Astrocyte of the spinal cord (primary cell): ENCODE measurements around the gene PLK5.

Experiments used
- DNase-seq: peaks from one replicate; pipeline ENCODE4 v3.0.0; 2011; ENCODE audit warnings: low read depth, low spot score
- H3K4me3 ChIP-seq: 2 replicates; pipeline ENCODE4 v1.5.1; 2011; ENCODE audit warnings: low read depth, mild to moderate bottlenecking, low read length, moderate library complexity
- in situ Hi-C: cut with HindIII; loops from 2 replicates; pipeline ENCODE4 v1.10.0; 2017; ENCODE audit warnings: low sequenced_read_pairs
- TF ChIP-seq, protein P1 (sequence below): IDR thresholded peaks from 2 replicates; pipeline ENCODE4 v1.5.1; 2012; ENCODE audit warnings: low read depth, mild to moderate bottlenecking, low read length, inconsistent platforms

PLK5 gene

DNA sequence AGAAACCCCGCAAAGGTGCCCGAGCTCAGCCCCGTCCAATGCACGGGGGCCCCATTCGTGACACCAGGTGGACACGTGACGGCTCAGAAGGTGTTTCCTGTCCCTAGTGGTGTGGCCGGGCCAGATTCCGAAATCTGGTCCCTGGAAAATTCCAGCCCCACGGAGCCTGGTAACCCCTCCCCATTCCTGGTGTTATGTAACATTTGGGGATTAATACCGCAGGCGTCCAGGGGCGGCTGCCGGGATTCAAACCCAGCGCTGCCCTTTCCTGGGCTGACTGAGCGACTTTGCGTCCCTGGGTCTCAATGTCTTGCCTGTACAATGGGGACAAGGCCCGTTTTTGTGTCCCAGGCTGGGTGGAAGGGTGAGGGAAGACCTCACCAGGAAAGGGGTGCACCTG, 1.0 kb upstream of the PLK5 start:
- no peak for DNase-seq
- TF ChIP-seq, protein P1, sequence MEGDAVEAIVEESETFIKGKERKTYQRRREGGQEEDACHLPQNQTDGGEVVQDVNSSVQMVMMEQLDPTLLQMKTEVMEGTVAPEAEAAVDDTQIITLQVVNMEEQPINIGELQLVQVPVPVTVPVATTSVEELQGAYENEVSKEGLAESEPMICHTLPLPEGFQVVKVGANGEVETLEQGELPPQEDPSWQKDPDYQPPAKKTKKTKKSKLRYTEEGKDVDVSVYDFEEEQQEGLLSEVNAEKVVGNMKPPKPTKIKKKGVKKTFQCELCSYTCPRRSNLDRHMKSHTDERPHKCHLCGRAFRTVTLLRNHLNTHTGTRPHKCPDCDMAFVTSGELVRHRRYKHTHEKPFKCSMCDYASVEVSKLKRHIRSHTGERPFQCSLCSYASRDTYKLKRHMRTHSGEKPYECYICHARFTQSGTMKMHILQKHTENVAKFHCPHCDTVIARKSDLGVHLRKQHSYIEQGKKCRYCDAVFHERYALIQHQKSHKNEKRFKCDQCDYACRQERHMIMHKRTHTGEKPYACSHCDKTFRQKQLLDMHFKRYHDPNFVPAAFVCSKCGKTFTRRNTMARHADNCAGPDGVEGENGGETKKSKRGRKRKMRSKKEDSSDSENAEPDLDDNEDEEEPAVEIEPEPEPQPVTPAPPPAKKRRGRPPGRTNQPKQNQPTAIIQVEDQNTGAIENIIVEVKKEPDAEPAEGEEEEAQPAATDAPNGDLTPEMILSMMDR = no peak
- in situ Hi-C loops = no loop called here
- H3K4me3 ChIP-seq = no peak overlapping the region

GRCh38 chr19:1524287-1524971, 552 bp downstream of the PLK5 start:
- TF ChIP-seq, protein P1 = no peak
- in situ Hi-C loops = no loop called here
- no peak for DNase-seq
- H3K4me3 ChIP-seq = no peak overlapping the region

GRCh38 chr19:1524972-1525325, 1.1 kb downstream of the PLK5 start:
- no peak overlapping the region for H3K4me3 ChIP-seq
- TF ChIP-seq, protein P1 = no peak
- DNase-seq = no peak
- in situ Hi-C loops = no loop called here

DNA sequence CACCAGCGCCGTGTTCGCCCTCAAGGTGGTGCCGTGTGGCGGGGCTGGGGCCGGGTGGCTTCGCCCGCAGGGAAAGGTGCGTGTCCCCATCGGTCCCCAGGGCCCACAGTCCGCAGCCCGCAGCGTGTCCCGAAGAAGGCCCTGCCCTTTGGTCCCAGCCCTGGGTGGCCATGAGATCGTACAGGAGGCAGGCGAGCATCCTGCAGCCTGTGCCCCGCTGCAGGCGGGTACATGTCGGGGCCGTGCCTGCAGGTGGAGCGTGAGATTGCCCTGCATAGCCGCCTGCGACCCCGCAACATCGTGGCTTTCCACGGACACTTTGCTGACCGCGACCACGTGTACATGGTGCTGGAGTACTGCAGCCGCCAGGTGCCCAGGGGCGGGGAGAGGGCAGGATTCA, 1.5 kb downstream of the PLK5 start:
- no peak for DNase-seq
- in situ Hi-C loops = no loop called here
- TF ChIP-seq, protein P1 = no peak
- no peak overlapping the region for H3K4me3 ChIP-seq

- TF ChIP-seq, protein P1 = no peak
- H3K4me3 ChIP-seq = no peak overlapping the region
- DNase-seq = no peak
- in situ Hi-C loops = no loop called here
These were observed 2.3 kb downstream of the PLK5 start for GRCh38 chr19:1526066-1526778.

GRCh38 chr19:1526979-1527649, 3.2 kb downstream of the PLK5 start:
- DNase-seq = no peak
- TF ChIP-seq, protein P1 = no peak
- in situ Hi-C loops = no loop called here
- H3K4me3 ChIP-seq = no peak overlapping the region
